ENCODE data around the gene OR4L1.

DNA sequence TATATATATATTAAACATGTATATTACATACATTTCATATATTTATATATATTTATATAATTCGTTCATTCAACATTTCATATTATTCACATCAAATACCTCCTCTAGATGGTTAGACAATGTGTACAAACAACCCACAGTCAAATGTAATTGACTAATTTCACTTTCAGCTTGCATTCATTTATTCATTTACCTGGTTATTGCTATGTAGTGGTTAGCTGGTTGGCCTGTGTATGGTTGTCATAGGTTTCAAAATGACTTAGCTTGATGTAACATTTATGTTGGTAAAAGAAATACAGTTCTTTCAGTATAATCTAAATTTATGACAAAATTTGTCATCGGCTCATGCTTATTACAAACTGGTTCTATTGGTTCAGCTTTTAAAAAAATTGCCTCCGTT is 24.4 kb upstream of the OR4L1 start:
- TF ChIP-seq, protein P1, sequence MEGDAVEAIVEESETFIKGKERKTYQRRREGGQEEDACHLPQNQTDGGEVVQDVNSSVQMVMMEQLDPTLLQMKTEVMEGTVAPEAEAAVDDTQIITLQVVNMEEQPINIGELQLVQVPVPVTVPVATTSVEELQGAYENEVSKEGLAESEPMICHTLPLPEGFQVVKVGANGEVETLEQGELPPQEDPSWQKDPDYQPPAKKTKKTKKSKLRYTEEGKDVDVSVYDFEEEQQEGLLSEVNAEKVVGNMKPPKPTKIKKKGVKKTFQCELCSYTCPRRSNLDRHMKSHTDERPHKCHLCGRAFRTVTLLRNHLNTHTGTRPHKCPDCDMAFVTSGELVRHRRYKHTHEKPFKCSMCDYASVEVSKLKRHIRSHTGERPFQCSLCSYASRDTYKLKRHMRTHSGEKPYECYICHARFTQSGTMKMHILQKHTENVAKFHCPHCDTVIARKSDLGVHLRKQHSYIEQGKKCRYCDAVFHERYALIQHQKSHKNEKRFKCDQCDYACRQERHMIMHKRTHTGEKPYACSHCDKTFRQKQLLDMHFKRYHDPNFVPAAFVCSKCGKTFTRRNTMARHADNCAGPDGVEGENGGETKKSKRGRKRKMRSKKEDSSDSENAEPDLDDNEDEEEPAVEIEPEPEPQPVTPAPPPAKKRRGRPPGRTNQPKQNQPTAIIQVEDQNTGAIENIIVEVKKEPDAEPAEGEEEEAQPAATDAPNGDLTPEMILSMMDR (conservative IDR thresholded peaks at IDR 0.05 in 1 of 2, IDR thresholded peaks at IDR 0.05 in 1 of 2; ENCODE audit: low read depth in 1 of 2, low read length in 2 of 2): no peak
- TF ChIP-seq EZH2 (IDR thresholded peaks at IDR 0.05; ENCODE audit: low read length, missing control alignments): no peak

All from fibroblast of lung (primary cell).